Activated T-cell treated with anti-CD3 and anti-CD28 coated beads, Interleukin-2, amount 50 U/mL, for 4 hours (primary cell): ENCODE data around the gene CSNK1G1. TPM values are rescaled to one million over a fixed set of nuclear protein-coding genes. Genes with fewer than 3 reads are reported as not detected.

Source experiments
- ATAC-seq, 2 donors: fragments of 200-7000 bp; cut with Tn5 transposase; one replicate each; pipeline ENCODE4 v1.10.0; 2021
- DNase-seq: peaks from one replicate; pipeline ENCODE4 v3.0.0-alpha.2; 2020
- H3K27me3 Mint-ChIP-seq: one replicate; pipeline ENCODE4 v1.8.0; 2021; ENCODE audit warnings: low read depth, mixed read lengths
- H3K36me3 Mint-ChIP-seq: one replicate; pipeline ENCODE4 v1.8.0; 2022; ENCODE audit warnings: mixed read lengths; ENCODE audit not compliant: insufficient read depth
- H3K4me1 Mint-ChIP-seq: one replicate; pipeline ENCODE4 v1.8.0; 2021; ENCODE audit warnings: low read depth, mixed read lengths
- H3K4me3 Mint-ChIP-seq: one replicate; pipeline ENCODE4 v1.8.0; 2021; ENCODE audit warnings: mild to moderate bottlenecking, moderate library complexity, mixed read lengths
- H3K9me3 Mint-ChIP-seq: one replicate; pipeline ENCODE4 v1.8.0; 2021; ENCODE audit warnings: mixed read lengths
- total RNA-seq, 3 donors: library from RNA; stranded (reverse); gene quantifications; one replicate each; pipeline ENCODE4 v1.2.1, GENCODE V29; 2021

CSNK1G1 gene
- total RNA-seq, 3 donors from 2014 or later = 24.4 to 27.4 (median 25.1) TPM

GRCh38 chr15:64191971-64192830 is 163.8 kb downstream of the CSNK1G1 start:
- Mint-ChIP-seq H3K4me1 (peaks cover 11% of the 10 kb centered on the region), H3K27me3 (no peaks in the 10 kb centered on the region), H3K4me3 (no peak overlapping the region), H3K36me3 (peaks cover 29% of the 10 kb centered on the region), H3K9me3 (no peaks in the 10 kb centered on the region)
- DNase-seq (no peak), ATAC-seq (no peak)

DNA sequence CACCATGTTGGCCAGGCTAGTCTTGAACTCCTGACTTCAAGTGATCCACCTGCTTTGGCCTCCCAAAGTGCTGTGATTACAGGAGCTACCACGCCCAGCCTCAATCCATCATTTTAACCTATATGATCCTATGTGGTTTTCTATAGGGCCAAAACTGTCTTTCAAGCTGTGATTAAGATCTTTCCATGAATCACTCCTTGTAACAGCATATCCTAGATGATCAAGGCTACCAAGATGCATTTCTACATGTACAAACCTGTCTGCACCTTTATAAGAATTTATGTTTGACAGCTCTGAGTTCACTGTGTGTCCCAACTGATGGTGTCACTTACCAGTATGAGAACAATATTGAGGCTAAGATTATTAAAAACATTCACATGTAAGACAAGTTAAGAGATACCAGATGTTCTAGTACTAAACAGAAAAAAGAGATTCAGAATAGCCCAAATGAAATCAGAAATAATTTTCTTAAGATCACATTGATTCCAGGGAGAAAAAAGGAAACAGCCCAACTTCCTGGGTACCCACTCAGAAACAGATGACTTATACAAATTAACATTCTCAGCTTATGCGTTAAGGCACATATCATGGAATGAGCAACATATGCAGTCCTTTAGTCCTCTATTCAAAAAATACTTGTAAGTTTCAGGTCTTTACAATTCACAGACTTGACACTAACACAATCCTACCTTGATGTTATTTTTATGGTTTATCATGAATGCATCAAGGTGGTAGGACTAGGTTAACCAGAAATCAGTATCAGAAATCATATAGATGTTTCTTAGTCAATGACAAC is 168.4 kb downstream of the CSNK1G1 start:
- Mint-ChIP-seq H3K4me1 (peaks cover 11% of the 10 kb centered on the region), H3K9me3 (no peaks in the 10 kb centered on the region), H3K27me3 (no peaks in the 10 kb centered on the region), H3K4me3 (no peak overlapping the region), H3K36me3 (peaks cover 19% of the 10 kb centered on the region)
- DNase-seq = no peak
- no peak for ATAC-seq

- no peak overlapping the region for H3K4me3 Mint-ChIP-seq
- ATAC-seq = no peak
- no peak for DNase-seq
- peaks cover 11% of the 10 kb centered on the region for H3K4me1 Mint-ChIP-seq
- H3K9me3 Mint-ChIP-seq = no peaks in the 10 kb centered on the region
- H3K27me3 Mint-ChIP-seq = no peaks in the 10 kb centered on the region
- H3K36me3 Mint-ChIP-seq = peaks cover 21% of the 10 kb centered on the region
Observed at GRCh38 chr15:64185146-64185911, 170.6 kb downstream of the CSNK1G1 start.

DNA sequence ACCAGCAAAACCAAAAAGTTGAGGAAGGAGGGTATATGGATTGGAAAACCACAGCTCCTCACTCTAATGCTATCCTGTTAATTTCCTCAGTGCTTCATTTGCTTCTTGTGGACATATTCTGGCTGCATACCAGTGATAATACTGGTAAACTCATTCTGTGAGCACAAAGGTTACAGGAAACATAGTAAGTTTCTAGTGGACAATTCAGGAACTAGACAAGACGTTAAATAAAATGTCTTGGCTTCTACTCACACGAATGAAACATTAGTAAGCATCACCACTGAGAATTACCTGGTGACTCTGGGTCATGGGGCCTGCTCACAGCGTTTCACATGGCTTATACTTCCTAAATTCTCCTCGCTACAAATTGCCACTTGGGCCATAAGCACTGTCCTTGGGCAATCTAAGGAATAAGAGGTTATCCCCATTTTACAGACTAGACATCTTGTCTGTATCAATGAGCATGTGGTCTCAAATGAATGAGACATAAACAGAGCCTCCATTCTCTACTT is 173.1 kb downstream of the CSNK1G1 start:
- Mint-ChIP-seq H3K4me3 (no peak overlapping the region), H3K4me1 (peaks cover 5% of the 10 kb centered on the region), H3K27me3 (no peaks in the 10 kb centered on the region), H3K9me3 (no peaks in the 10 kb centered on the region), H3K36me3 (peaks cover 23% of the 10 kb centered on the region)
- ATAC-seq (no peak), DNase-seq (no peak)

GRCh38 chr15:64180235-64180824 is 175.6 kb downstream of the CSNK1G1 start:
- ATAC-seq = no peak
- Mint-ChIP-seq H3K4me1 (no peaks in the 10 kb centered on the region), H3K36me3 (peaks cover 26% of the 10 kb centered on the region)

GRCh38 chr15:64166102-64166890 is 189.7 kb downstream of the CSNK1G1 start:
- ATAC-seq (no peak), DNase-seq (no peak)
- H3K4me1 Mint-ChIP-seq = peaks cover 24% of the 10 kb centered on the region
- no peaks in the 10 kb centered on the region for H3K9me3 Mint-ChIP-seq
- H3K4me3 Mint-ChIP-seq = no peak overlapping the region
- H3K36me3 Mint-ChIP-seq = peaks cover 15% of the 10 kb centered on the region
- no peaks in the 10 kb centered on the region for H3K27me3 Mint-ChIP-seq

More at GRCh38 chr15:64180235-64180824, 175.6 kb downstream of the CSNK1G1 start:
- Mint-ChIP-seq H3K27me3 (no peaks in the 10 kb centered on the region), H3K4me3 (no peak overlapping the region), H3K9me3 (no peaks in the 10 kb centered on the region)
- no peak for DNase-seq

DNA sequence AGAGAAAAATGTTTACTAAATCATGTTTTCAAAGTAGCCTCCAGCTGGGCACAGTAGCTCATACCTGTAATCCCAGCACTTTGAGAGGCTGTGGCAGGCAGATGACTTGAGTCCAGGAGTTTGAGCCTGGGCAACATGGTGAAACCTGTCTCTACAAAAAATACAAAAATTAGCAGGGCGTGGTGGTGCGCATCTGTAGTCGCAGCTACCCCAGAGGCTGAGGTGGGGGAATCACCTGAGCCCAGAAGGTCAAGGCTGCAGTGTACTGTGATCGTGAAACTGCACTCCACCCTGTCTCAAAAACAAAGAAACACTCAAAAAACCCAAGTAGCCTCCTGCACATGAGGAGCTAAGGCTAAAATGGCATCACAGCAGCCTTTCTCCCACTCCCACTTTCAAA is 191.5 kb downstream of the CSNK1G1 start:
- Mint-ChIP-seq H3K27me3 (no peaks in the 10 kb centered on the region), H3K36me3 (peaks cover 16% of the 10 kb centered on the region), H3K4me1 (peaks cover 34% of the 10 kb centered on the region), H3K9me3 (no peaks in the 10 kb centered on the region), H3K4me3 (no peak overlapping the region)
- DNase-seq (no peak), ATAC-seq (no peak)

GRCh38 chr15:64163659-64164362 is 192.2 kb downstream of the CSNK1G1 start:
- peak overlapping the region; percentile 81 for H3K4me3 Mint-ChIP-seq
- DNase-seq (no peak), ATAC-seq (no peak)
- H3K36me3 Mint-ChIP-seq = peaks cover 19% of the 10 kb centered on the region
- no peaks in the 10 kb centered on the region for H3K27me3 Mint-ChIP-seq
- peaks cover 37% of the 10 kb centered on the region for H3K4me1 Mint-ChIP-seq
- no peaks in the 10 kb centered on the region for H3K9me3 Mint-ChIP-seq

DNA sequence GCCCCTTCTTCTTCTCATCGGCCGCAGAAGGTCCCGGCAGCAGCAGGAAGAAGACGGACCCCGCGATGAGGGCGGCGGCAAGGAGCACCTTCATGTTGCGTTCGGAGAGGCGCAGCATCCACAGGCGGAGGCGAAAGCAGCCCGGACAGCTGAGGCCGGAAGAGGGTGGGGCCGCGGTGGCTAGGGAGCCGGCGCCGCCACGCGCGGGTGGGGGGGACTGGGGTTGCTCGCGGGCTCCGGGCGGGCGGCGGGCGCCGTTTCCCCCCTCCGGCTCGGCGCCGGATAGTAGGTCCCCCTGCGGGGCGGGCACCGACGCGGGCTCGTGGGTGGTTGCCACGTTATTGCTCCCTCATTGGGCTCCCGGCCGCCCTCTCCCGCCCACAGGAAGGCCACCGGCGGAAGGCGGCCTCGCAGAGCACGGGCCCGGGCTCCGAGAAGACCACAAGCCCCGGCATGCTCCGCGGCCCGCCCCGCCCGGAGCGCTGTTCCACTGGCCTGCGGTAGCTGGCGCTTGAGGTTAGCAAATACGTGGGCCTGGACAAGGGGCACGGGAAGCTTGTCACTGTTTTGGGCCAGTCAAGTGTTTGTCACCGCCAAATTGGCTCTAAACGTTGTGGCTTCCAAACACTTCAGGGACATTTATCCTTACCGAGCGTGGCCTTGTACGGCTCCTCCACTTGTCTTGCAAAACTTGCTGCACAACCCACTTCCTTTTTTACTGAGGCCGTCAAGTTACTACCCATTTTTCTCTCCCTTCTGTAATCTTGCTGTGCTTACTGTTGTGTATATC is 192.9 kb downstream of the CSNK1G1 start, which contains the start of gene PPIB:
TSS of gene PPIB (minus strand) at position 154 of the 790 bp plus-strand sequence. CDS start at position 118, 36 bp downstream.
- ATAC-seq (peak; percentile 95), DNase-seq (peak; percentile 95)
- H3K27me3 Mint-ChIP-seq = no peaks in the 10 kb centered on the region
- H3K36me3 Mint-ChIP-seq = peaks cover 24% of the 10 kb centered on the region
- H3K4me3 Mint-ChIP-seq = peak within 1 kb of the TSS; percentile 93
- no peaks in the 10 kb centered on the region for H3K9me3 Mint-ChIP-seq
- H3K4me1 Mint-ChIP-seq = peaks cover 45% of the 10 kb centered on the region

GRCh38 chr15:64162478-64162868 is 193.5 kb downstream of the CSNK1G1 start:
- peaks cover 48% of the 10 kb centered on the region for H3K4me1 Mint-ChIP-seq
- H3K9me3 Mint-ChIP-seq = no peaks in the 10 kb centered on the region
- peaks cover 29% of the 10 kb centered on the region for H3K36me3 Mint-ChIP-seq
- peak overlapping the region; percentile 93 for H3K4me3 Mint-ChIP-seq
- DNase-seq (no peak), ATAC-seq (peak; percentile 11 to 14)
- H3K27me3 Mint-ChIP-seq = no peaks in the 10 kb centered on the region

DNA sequence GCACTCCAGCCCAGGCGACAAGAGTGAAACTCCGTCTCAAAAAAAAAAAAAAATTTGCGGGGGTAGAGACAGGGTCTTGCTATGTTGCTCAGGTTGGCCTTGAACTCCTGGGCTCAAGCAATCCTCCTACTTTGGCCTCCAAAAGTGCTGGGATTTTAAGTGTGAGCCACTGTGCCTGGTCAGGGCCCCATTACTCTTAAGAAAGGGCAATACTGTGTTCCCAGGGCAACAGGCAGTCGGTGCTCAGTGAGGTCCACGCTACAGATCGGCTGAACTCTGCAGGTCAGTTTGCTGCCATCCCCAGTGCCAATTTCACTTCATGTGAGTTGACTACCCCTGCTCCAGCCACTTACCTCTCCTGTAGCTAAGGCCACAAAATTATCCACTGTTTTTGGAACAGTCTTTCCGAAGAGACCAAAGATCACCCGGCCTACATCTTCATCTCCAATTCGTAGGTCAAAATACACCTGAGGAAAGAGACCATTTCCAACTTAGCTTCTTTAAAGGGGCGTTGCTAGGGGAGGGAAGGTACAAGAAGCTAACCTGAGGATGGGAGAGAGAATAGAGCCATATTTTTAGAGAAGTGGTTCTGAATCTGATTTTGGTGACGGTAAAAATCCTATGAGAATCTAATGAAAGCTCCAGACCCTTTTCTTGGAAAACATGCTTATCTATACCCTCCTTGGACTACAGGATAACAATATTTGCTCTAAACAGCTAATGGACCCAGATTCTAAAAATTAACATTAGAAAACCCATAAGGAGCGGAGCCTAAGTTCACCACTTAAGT is 194.1 kb downstream of the CSNK1G1 start:
- DNase-seq (no peak), ATAC-seq (no peak)
- peaks cover 45% of the 10 kb centered on the region for H3K4me1 Mint-ChIP-seq
- no peaks in the 10 kb centered on the region for H3K27me3 Mint-ChIP-seq
- no peaks in the 10 kb centered on the region for H3K9me3 Mint-ChIP-seq
- H3K36me3 Mint-ChIP-seq = peaks cover 34% of the 10 kb centered on the region
- H3K4me3 Mint-ChIP-seq = peak overlapping the region; percentile 93
